Skeletal muscle tissue (tissue), 4 donors: ENCODE results near the gene PEA15. TPM values are rescaled to one million over a fixed set of nuclear protein-coding genes. Genes with fewer than 3 reads are reported as not detected.

ENCODE experiments used
- H3K27ac ChIP-seq: one replicate; pipeline ENCODE4 v1.7.0; 2013; ENCODE audit warnings: mild to moderate bottlenecking, low read depth, low read length, inconsistent platforms
- H3K27me3 ChIP-seq, 3 donors: one replicate each; pipeline ENCODE4 v1.7.0; 2013; ENCODE audit warnings: low read length in 3 of 3; ENCODE audit not compliant: control insufficient read depth in 3 of 3, insufficient read depth in 3 of 3
- H3K36me3 ChIP-seq, 3 donors: one replicate each; pipeline ENCODE4 v1.7.0; 2013; ENCODE audit warnings: low read length in 3 of 3; ENCODE audit not compliant: control insufficient read depth in 3 of 3, insufficient read depth in 3 of 3
- H3K4me1 ChIP-seq, 3 donors: one replicate each; pipeline ENCODE4 v1.7.0; 2013; ENCODE audit warnings: low read length in 3 of 3, mild to moderate bottlenecking in 3 of 3; ENCODE audit not compliant: control insufficient read depth in 3 of 3, insufficient read depth in 3 of 3
- H3K4me3 ChIP-seq, 3 donors: one replicate each; pipeline ENCODE4 v1.7.0; 2013; ENCODE audit warnings: low read length in 3 of 3
- H3K9ac ChIP-seq, 3 donors: one replicate each; pipeline ENCODE4 v1.7.0; 2013; ENCODE audit warnings: low read length in 3 of 3, mild to moderate bottlenecking in 3 of 3, moderate library complexity in 2 of 3, low read depth in 1 of 3
- H3K9me3 ChIP-seq, 3 donors: one replicate each; pipeline ENCODE4 v1.7.0; 2013; ENCODE audit warnings: low read length in 3 of 3; ENCODE audit not compliant: control insufficient read depth in 3 of 3
- total RNA-seq: library from RNA; depleted of rRNA; stranded (reverse); fragments of >200 nt; gene quantifications from one replicate; pipeline ENCODE4 v1.2.3, GENCODE V29; 2014
- donor health status: Osteomylitis.

Gene PEA15
- total RNA-seq, 1 donor from 2014 or later = 26.1 TPM

DNA sequence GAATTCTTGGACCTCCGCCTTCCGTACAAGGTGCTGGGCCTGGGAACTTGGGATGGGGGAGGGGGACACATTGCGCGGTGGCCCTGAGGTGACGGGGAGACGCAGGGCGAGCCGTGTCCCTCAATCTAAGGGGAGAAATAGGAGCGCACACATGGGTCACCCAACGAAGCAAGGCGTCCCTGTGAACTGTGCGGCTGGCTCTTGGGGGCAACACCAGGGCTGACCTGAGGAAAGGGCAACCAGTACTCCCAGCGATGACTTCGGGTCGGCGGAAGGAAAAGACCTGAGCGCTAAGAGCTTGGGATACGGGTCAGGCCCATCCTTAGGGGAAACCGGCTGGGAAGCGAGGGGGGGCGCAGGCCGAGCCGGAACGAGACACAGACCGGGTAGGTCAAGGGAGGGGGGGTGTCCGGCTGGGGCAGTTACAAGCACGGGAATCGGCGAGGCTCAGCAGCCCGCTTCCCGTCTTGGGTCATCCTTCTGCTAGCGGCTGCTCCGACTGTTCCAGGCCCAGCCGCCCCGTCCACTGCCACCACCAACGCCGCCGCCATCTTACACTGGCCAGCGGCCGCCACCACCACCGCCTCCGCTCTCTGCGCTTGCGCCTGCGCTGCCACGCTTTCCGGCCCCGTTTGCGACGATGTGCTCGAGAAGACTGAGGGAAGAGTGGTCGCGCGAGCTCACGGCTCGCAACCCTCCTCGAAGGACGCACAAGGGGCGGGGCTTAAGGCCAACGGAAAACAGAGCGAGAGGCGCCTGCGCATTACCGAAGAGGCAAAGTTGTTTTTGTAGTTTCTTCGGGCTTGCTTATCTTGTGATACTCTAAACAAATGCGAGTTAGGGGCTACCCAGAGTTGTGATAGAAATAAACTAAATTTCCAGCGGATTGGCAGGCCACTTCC, 57.0 kb downstream of the PEA15 start, which contains the start of gene DCAF8:
TSS of gene DCAF8 (minus strand) at position 657 of the 902 bp plus-strand sequence. CDS start 18,541 bp downstream, outside the sequence.
- Histone ChIP-seq H3K9ac (peak within 1 kb of the TSS; percentile 100), H3K4me3 (peak within 1 kb of the TSS; percentile 97 to 100 (median 99)), H3K4me1 (peaks cover 23 to 51% (median 37%) of the 10 kb centered on the region in 3 donors), H3K36me3 (no peaks in the 10 kb centered on the region), H3K9me3 (no peaks in the 10 kb centered on the region), H3K27me3 (no peaks in the 10 kb centered on the region), H3K27ac (peak within 1 kb of the TSS; percentile 100)

DNA sequence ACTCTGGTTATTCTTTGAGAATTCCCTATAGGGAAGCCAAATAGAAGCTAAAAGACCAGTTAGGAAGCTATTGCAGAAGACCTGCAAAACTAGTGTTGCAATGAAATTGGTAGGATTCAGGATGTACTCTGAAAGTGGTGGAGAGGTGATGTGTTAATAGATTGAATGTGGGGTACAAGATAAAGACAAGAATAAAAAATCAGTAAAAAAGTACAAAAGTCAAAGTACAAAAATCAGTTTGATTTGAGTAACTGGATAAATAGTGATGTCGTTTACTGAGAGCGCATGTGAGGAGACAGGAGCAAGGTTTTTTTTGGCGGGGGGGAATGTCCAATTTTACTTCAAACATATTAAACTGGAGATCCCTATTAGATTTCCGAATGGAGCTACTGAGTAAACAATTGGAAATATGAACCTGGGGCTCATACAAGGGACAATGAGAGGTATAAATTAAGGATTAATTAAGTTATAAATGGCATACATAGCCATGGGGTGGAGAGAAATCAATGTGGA, 59.7 kb downstream of the PEA15 start:
- Histone ChIP-seq H3K9ac (no peak overlapping the region), H3K4me3 (no peak overlapping the region), H3K4me1 (peaks cover 7 to 26% (median 21%) of the 10 kb centered on the region in 3 donors), H3K27me3 (no peaks in the 10 kb centered on the region), H3K36me3 (no peaks in the 10 kb centered on the region), H3K27ac (no peak overlapping the region), H3K9me3 (no peaks in the 10 kb centered on the region)

Other genes starting within 250 kb of the PEA15 start
- gene PIGM, start 173.4 kb upstream of the PEA15 start, total RNA-seq = 3.1 TPM
- gene KCNJ10, start 135.2 kb upstream of the PEA15 start, total RNA-seq = 0.52 TPM
- gene KCNJ9, start 123.8 kb upstream of the PEA15 start, total RNA-seq = not detected
- 11.5 TPM for gene IGSF8, start 106.8 kb upstream of the PEA15 start, total RNA-seq
- 38.1 TPM for gene ATP1A2, start 89.6 kb upstream of the PEA15 start, total RNA-seq
- gene ATP1A4, start 53.8 kb upstream of the PEA15 start, total RNA-seq = under 0.01 TPM
- 616 TPM for gene CASQ1, start 14.8 kb upstream of the PEA15 start, total RNA-seq
- 63.2 TPM for gene DCAF8, start 57.2 kb downstream of the PEA15 start, total RNA-seq
- gene PEX19, start 79.7 kb downstream of the PEA15 start, total RNA-seq = 30.3 TPM
- 211 TPM for gene COPA, start 137.9 kb downstream of the PEA15 start, total RNA-seq
- gene NCSTN, start 138.0 kb downstream of the PEA15 start, total RNA-seq = 53.8 TPM
- gene NHLH1, start 161.7 kb downstream of the PEA15 start, total RNA-seq = not detected
- 2.1 TPM for gene VANGL2, start 195.2 kb downstream of the PEA15 start, total RNA-seq